ENCODE results near the gene ADAM8.

DNA sequence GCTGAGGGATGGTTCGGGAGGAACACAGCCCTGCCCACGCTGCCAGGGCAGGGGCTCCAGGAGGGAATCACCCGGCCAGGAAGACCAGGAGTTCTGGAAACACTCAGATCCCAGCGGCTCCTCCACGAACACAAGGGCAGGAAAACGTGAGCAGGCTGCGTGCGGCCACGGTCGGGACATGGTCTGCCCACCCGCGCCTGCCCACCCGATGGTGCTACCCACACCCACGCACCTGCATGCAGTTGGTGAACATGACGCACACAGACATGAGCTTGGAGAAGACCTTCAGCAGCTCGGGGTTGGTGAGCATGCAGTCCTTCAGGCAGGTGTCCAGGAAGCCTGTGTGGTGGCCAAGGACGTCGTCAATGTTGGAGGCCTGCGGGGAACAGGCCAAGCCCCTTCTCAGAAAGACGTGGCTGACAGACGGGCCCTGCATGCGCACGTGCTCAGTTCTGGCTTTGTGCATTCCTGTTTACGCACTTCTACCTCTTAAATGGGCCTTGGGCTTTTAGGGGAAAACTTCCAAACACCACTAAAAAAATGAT, 6.2 kb upstream of the ADAM8 start:
- TF ChIP-seq, protein P1, sequence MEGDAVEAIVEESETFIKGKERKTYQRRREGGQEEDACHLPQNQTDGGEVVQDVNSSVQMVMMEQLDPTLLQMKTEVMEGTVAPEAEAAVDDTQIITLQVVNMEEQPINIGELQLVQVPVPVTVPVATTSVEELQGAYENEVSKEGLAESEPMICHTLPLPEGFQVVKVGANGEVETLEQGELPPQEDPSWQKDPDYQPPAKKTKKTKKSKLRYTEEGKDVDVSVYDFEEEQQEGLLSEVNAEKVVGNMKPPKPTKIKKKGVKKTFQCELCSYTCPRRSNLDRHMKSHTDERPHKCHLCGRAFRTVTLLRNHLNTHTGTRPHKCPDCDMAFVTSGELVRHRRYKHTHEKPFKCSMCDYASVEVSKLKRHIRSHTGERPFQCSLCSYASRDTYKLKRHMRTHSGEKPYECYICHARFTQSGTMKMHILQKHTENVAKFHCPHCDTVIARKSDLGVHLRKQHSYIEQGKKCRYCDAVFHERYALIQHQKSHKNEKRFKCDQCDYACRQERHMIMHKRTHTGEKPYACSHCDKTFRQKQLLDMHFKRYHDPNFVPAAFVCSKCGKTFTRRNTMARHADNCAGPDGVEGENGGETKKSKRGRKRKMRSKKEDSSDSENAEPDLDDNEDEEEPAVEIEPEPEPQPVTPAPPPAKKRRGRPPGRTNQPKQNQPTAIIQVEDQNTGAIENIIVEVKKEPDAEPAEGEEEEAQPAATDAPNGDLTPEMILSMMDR (IDR thresholded peaks at IDR 0.05) = no peak
- TF ChIP-seq POLR2A (IDR thresholded peaks at IDR 0.05) = no peak
